GM12892 (cell line): ENCODE results near the gene STARD13.

Experiments used
- POLR2A ChIP-seq: IDR thresholded peaks from 2 replicates; pipeline ENCODE4 v1.6.1; 2011; ENCODE audit warnings: low read depth, low read length, control low read depth
- POLR2AphosphoS5 ChIP-seq: IDR thresholded peaks from 2 replicates; pipeline ENCODE4 v1.6.1; 2011; ENCODE audit warnings: low read depth, low read length, control low read depth

GRCh38 chr13:33284916-33285315 lies 639 bp downstream of the STARD13 start:
- no peak for TF ChIP-seq POLR2AphosphoS5
- TF ChIP-seq POLR2A, result no peak
